Umbilical cord (tissue), 2 donors: ENCODE data around the gene RNF167. TPM values are rescaled to one million over a fixed set of nuclear protein-coding genes. Genes with fewer than 3 reads are reported as not detected.

Experiments used
- DNase-seq: peaks from one replicate; pipeline ENCODE4 v3.0.0-alpha.2; 2015; ENCODE audit warnings: low spot score
- total RNA-seq: library from RNA; depleted of rRNA; stranded (reverse); fragments of >200 nt; gene quantifications from one replicate; pipeline ENCODE4 v1.2.3, GENCODE V29; 2014; ENCODE audit warnings: low replicate concordance; ENCODE audit not compliant: insufficient read depth

The RNF167 gene
- total RNA-seq, 1 donor from 2014 or later, result 10.8 TPM

- no peak for DNase-seq
These were observed 1.2 kb upstream of the RNF167 start for GRCh38 chr17:4938688-4939545.

- DNase-seq, result no peak
These were observed 597 bp upstream of the RNF167 start for GRCh38 chr17:4939546-4939795.

DNA sequence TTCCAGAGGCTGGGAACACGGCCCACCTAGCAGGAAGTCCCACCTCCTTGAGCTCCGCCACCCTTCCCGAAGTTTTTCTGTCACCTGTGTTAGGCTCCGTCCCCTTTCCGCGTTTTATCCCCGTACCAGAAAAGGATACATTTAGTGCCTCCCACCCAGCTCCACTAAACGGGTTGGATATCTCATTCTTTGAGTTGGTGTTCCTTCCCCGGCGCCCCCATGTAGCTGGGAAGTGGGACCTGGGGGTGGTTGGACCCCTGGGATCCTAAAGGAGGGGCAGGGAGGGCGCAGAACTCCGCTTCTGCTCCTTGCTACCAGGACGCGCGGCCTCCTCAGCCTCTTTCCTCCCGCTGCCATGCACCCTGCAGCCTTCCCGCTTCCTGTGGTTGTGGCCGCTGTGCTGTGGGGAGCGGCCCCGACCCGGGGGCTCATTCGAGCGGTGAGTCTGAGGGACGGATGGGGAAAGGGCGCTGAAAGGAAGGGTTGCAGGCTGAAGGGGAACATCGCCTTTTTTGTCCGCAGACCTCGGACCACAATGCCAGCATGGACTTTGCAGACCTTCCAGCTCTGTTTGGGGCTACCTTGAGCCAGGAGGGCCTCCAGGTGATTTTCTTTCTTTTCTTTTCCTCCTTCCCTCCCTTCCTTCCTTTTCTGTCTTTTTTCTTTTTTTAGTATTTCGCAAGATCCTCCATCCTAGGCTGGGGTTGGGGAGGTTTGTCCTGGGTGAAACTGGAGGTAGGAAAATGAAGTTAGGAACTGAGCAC, 669 bp downstream of the RNF167 start:
- no peak for DNase-seq

DNA sequence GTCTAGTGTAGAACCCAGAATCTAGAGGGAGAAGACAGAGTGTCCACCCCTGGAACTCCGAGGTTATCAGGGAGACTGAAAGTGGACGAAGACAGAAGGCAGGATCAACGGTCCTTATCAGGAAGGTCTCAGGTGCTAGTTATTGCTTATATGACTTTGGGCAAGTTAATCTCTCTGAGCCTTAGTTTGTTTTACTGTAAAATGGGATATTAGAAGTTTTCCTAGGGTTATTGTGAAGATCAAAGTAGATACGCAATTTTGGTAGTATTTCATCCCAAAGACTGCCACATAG, 1.2 kb downstream of the RNF167 start:
- no peak for DNase-seq

DNA sequence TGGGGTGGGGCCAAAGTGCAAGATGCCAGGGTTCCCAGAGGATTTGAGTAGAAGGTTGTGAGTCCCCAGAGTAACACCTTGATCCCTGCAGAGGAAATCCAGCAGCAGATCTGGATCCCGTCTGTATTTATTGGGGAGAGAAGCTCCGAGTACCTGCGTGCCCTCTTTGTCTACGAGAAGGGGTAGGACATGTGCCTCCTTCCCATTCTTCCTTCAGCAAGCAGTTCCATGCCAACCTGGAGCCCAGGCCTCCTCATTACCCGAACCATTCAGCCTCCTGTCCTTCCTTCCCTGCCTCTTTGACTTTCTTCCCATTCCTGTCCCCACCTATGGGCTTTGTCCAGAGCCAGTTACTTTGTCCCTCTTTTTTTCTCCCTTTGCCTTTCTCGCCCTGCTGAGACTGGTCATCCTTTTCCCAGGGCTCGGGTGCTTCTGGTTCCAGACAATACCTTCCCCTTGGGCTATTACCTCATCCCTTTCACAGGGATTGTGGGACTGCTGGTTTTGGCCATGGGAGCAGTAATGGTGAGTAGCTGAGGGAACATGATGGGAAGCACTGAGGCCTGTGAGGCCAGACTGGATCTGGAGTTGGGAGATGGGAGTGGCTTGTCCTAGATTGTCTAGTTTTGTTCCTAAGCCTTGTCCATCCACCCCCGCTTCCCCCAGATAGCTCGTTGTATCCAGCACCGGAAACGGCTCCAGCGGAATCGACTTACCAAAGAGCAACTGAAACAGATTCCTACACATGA, 2.9 kb downstream of the RNF167 start:
- DNase-seq, result no peak

DNA sequence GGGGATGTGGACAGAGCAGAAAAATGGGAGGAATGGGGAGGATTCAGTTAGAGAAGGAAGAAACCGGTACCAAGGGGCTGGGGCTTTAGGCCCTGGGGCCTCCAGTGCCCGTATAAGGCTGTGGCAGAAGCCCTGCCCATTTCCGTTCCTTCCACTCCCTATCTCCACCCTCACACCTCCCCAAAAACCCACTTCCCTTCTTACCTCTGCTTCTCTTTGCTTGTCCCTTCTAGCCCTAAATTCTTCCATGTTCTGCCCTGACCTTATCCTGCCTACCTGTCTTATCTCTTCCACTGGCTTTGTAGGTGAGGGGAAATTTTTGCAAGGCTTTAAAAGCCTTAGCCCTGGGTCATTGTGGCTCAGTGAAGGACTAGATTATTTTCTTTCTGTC, 4.1 kb downstream of the RNF167 start:
- DNase-seq, result no peak

DNA sequence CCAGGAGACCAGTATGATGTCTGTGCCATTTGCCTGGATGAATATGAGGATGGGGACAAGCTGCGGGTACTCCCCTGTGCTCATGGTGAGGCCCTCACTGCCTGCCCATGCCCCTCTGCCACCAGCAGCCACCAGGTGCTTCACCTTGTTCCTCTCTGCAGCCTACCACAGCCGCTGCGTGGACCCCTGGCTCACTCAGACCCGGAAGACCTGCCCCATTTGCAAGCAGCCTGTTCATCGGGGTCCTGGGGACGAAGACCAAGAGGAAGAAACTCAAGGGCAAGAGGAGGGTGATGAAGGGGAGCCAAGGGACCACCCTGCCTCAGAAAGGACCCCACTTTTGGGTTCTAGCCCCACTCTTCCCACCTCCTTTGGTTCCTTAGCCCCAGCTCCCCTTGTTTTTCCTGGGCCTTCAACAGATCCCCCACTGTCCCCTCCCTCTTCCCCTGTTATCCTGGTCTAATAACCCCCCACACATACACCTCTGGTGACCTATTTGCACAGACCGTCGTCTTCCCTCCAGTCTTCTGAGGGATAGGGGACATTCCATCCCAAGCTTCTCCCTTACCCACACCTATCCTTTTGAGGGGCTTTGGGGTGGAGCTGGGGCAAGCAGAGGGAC, 4.6 kb downstream of the RNF167 start:
- no peak for DNase-seq

GRCh38 chr17:4945176-4945943, 5.3 kb downstream of the RNF167 start:
- peak; percentile 74 for DNase-seq

GRCh38 chr17:4945944-4946280, 5.8 kb downstream of the RNF167 start:
- DNase-seq, result no peak

DNA sequence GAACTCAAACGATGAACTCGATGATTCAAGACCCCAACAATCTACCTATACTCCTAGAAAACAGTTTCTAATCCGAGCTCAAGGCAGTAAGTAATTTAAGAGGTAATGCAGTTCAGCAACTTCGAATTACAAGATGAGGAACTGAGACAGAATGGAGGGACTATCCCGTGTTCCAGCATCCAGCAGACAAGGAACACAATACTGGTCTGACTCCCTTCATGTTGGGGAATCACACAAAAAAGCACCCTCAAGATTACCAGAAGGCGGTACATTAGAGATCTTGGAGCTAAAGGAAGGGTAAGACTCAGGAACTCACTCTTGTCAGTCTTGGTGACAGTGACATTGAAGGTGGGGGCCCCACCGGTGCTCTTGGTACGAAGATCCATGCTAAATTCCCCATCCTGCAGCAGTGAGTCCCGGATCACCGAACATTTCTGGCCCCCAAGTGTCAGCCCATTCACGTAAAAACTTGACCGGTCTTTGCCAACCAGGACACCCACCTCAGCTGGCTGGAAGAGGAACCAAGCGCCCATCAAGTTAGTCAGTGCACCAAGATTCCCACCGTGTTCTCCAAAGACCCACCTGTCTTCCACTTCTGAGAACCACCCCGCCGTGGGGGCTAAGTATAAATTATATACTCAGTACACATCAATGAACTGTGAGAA, 6.4 kb downstream of the RNF167 start:
- no peak for DNase-seq

DNA sequence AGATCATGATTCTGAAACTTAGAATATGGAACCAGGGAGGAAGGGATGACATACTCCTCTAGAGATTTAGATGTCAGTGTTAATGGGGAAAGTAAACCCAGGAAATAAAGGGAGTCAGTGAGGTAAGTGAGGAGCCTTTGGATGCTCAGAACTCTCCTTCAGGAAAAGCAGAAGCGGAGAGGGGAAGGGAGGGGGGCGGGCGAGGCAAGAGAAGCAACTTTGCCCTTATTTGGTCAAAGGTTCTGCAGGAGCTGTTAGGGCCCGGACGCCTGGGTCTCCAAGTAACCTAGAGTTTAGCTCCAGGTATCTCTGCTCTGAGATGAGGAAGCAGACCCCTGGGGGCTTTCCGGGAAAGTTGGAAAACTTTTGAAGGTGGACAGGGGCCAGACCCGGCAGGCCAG, 6.9 kb downstream of the RNF167 start:
- peak; percentile 50 for DNase-seq

DNA sequence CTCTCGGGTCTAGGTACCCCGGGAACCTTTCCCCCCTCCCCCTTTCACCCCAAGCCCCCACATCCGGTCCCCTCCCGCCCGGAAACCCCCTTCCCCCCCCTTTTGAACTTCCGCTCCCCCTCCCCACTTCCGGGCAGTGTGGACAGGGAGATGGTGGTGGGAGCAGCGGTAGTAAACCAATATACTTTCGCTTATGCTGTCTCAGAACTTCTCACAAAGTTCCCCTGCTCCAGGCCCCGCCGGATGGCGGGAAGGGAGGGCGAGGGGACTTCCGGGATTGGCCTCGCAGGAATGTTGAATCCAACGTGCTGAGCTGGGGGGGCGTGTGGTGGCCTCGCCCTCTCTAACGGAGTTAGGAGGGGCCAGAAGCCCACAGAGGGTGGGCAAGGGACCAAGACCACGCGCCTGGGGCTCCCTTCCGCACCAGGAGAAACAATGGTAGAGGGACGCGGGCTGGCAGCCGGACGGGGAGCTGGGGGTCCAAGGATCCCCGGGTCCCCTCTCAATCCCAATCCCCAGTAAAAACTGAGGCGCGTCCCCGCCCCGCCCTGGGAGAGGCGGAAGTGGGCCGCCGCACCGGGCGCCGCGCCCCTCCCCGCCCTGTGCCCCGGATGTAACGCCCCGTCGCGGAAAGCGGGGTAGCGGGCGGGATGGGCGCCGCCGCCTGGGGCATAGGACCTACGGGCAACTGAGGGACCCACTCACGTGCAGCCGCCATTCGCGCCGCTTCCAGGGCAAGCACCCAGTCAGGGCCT, 7.5 kb downstream of the RNF167 start:
- peak; percentile 72 for DNase-seq

- DNase-seq, result peak; percentile 95
These were observed 8.3 kb downstream of the RNF167 start, which contains the start of gene PFN1 for GRCh38 chr17:4948166-4948930. TSS of gene PFN1 (minus strand) at chr17:4948530. CDS start at chr17:4948394, 136 bp downstream.

- DNase-seq, result peak; percentile 95
These were observed 8.9 kb downstream of the RNF167 start for GRCh38 chr17:4948931-4949320.

- DNase-seq, result peak; percentile 77
These were observed 9.4 kb downstream of the RNF167 start for GRCh38 chr17:4949321-4950074.

- peak; percentile 41 for DNase-seq
These were observed 10.1 kb downstream of the RNF167 start for GRCh38 chr17:4950075-4950745.

GRCh38 chr17:4950746-4951204, 10.7 kb downstream of the RNF167 start, which contains the start of gene ENO3:
TSS of gene ENO3 (plus strand) at chr17:4951119. CDS start at chr17:4951830, 711 bp downstream.
- DNase-seq, result no peak

DNA sequence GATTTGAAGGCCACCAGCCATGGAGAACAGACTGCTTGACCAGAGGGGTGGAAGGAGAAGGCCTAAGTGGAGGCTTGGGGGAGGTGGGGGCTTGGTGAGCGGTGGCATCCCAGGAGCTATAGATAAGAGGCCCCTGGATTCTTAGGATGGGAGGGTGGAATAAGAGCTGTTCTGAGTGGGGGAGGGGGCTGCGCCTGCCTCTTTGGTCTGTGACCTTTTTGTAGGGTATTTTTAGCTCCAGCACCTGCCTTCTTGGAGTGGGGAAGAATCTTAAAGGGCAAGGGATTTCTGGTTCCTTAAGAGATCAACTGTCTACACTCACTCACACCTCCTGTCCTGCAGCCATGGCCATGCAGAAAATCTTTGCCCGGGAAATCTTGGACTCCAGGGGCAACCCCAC, 11.4 kb downstream of the RNF167 start:
- DNase-seq, result no peak
